GM21515 (cell line): ENCODE results near the gene CSNK1D.

Source experiments
- ATAC-seq: cut with Tn5 transposase; IDR thresholded peaks from one replicate; pipeline ENCODE4 v1.9.1; 2021; ENCODE audit not compliant: unreplicated experiment

Gene CSNK1D

GRCh38 chr17:82295472-82295814 lies 21.9 kb upstream of the CSNK1D start:
- no peak for ATAC-seq

- no peak for ATAC-seq
Observed at GRCh38 chr17:82294064-82294773, 20.7 kb upstream of the CSNK1D start.

GRCh38 chr17:82292251-82293154 lies 19.0 kb upstream of the CSNK1D start:
- ATAC-seq, result peak; percentile 90

- no peak for ATAC-seq
Observed at GRCh38 chr17:82291582-82292250, 18.2 kb upstream of the CSNK1D start.

- ATAC-seq, result no peak
Observed at GRCh38 chr17:82287868-82288801, 14.6 kb upstream of the CSNK1D start.

- ATAC-seq, result no peak
Observed at GRCh38 chr17:82287013-82287867, 13.7 kb upstream of the CSNK1D start.

GRCh38 chr17:82285141-82285540 lies 11.6 kb upstream of the CSNK1D start:
- ATAC-seq, result no peak

GRCh38 chr17:82283208-82283749 lies 9.8 kb upstream of the CSNK1D start:
- no peak for ATAC-seq

- ATAC-seq, result no peak
Observed at GRCh38 chr17:82282239-82283207, 9.0 kb upstream of the CSNK1D start.

GRCh38 chr17:82281502-82282238 lies 8.2 kb upstream of the CSNK1D start:
- ATAC-seq, result no peak

- ATAC-seq, result no peak
Observed at GRCh38 chr17:82281076-82281475, 7.6 kb upstream of the CSNK1D start.

- ATAC-seq, result no peak
Observed at GRCh38 chr17:82280537-82280936, 7.0 kb upstream of the CSNK1D start.

GRCh38 chr17:82278786-82279391 lies 5.4 kb upstream of the CSNK1D start:
- ATAC-seq, result no peak

- no peak for ATAC-seq
Observed at GRCh38 chr17:82278308-82278707, 4.8 kb upstream of the CSNK1D start.

GRCh38 chr17:82277851-82278250 lies 4.4 kb upstream of the CSNK1D start:
- no peak for ATAC-seq

- ATAC-seq, result no peak
Observed at GRCh38 chr17:82276938-82277337, 3.4 kb upstream of the CSNK1D start.

GRCh38 chr17:82275326-82275725 lies 1.8 kb upstream of the CSNK1D start:
- no peak for ATAC-seq
